H9 (cell line): ENCODE measurements around the gene USP14. TPM values are rescaled to one million over a fixed set of nuclear protein-coding genes. Genes with fewer than 3 reads are reported as not detected.

Source experiments
- DNase-seq: peaks from one replicate; pipeline ENCODE4 v3.0.0-alpha.2; 2017
- H2AFZ ChIP-seq: one replicate; pipeline ENCODE4 v1.6.1; 2013; ENCODE audit warnings: mild to moderate bottlenecking, low read length, control low read depth, moderate library complexity
- H2AK5ac ChIP-seq: 2 replicates; pipeline ENCODE4 v1.6.1; 2013; ENCODE audit warnings: low read length, control low read depth, mixed read lengths; ENCODE audit not compliant: insufficient read length
- H2BK120ac ChIP-seq: one replicate; pipeline ENCODE4 v1.6.1; 2013; ENCODE audit warnings: low read depth, mild to moderate bottlenecking, low read length, control low read depth, inconsistent platforms; ENCODE audit not compliant: poor library complexity, severe bottlenecking
- H2BK12ac ChIP-seq: 2 replicates; pipeline ENCODE4 v1.6.1; 2013; ENCODE audit warnings: low read length, control low read depth, mixed read lengths, low read depth; ENCODE audit not compliant: insufficient read length
- H2BK15ac ChIP-seq: 2 replicates; pipeline ENCODE4 v1.6.1; 2013; ENCODE audit warnings: low read depth, low read length, control low read depth
- H2BK20ac ChIP-seq: one replicate; pipeline ENCODE4 v1.6.1; 2013; ENCODE audit warnings: low read depth, mild to moderate bottlenecking, low read length, control low read depth, inconsistent platforms; ENCODE audit not compliant: poor library complexity, severe bottlenecking
- H2BK5ac ChIP-seq: 2 replicates; pipeline ENCODE4 v1.6.1; 2013; ENCODE audit warnings: low read length, control low read depth, mixed read lengths; ENCODE audit not compliant: insufficient read length
- H3K14ac ChIP-seq: 2 replicates; pipeline ENCODE4 v1.6.1; 2013; ENCODE audit warnings: low read length, control low read depth; ENCODE audit not compliant: insufficient read depth
- H3K18ac ChIP-seq: 2 replicates; pipeline ENCODE4 v1.6.1; 2013; ENCODE audit warnings: low read depth, mild to moderate bottlenecking, mixed read lengths, low read length, control low read depth; ENCODE audit not compliant: insufficient read length
- H3K23ac ChIP-seq: 2 replicates; pipeline ENCODE4 v1.6.1; 2013; ENCODE audit warnings: low read length, control low read depth, mixed read lengths, low read depth; ENCODE audit not compliant: insufficient read length
- H3K23me2 ChIP-seq: 2 replicates; pipeline ENCODE4 v1.6.1; 2013; ENCODE audit warnings: low read depth, mild to moderate bottlenecking, mixed read lengths, low read length, control low read depth; ENCODE audit not compliant: insufficient read length, poor library complexity, severe bottlenecking
- H3K27ac ChIP-seq: 2 replicates; pipeline ENCODE4 v1.5.1; 2013; ENCODE audit warnings: low read length, control low read depth, mixed read lengths, low read depth; ENCODE audit not compliant: insufficient read length
- H3K27me3 ChIP-seq: 2 replicates; pipeline ENCODE4 v1.6.1; 2013; ENCODE audit warnings: low read length, control low read depth, inconsistent platforms; ENCODE audit not compliant: insufficient read depth
- H3K4ac ChIP-seq: 2 replicates; pipeline ENCODE4 v1.6.1; 2013; ENCODE audit warnings: low read depth, mild to moderate bottlenecking, control low read depth, inconsistent platforms, low read length, moderate library complexity
- H3K4me1 ChIP-seq: 2 replicates; pipeline ENCODE4 v1.6.1; 2013; ENCODE audit warnings: low read length, control low read depth, inconsistent platforms; ENCODE audit not compliant: insufficient read depth
- H3K4me2 ChIP-seq: 2 replicates; pipeline ENCODE4 v1.6.1; 2013; ENCODE audit warnings: low read length, control low read depth, mixed read lengths; ENCODE audit not compliant: insufficient read length, insufficient read depth
- H3K56ac ChIP-seq: 2 replicates; pipeline ENCODE4 v1.6.1; 2013; ENCODE audit warnings: low read depth, mild to moderate bottlenecking, mixed read lengths, low read length, control low read depth; ENCODE audit not compliant: insufficient read length
- H3K79me1 ChIP-seq: 2 replicates; pipeline ENCODE4 v1.6.1; 2013; ENCODE audit warnings: low read depth, mild to moderate bottlenecking, moderate library complexity, low read length, control low read depth, inconsistent platforms; ENCODE audit not compliant: insufficient read depth, poor library complexity, severe bottlenecking
- H3K79me2 ChIP-seq: 2 replicates; pipeline ENCODE4 v1.6.1; 2013; ENCODE audit warnings: low read length, control low read depth, inconsistent platforms; ENCODE audit not compliant: insufficient read depth
- H3K9ac ChIP-seq: 2 replicates; pipeline ENCODE4 v1.6.1; 2013; ENCODE audit warnings: low read length, control low read depth, mixed read lengths; ENCODE audit not compliant: insufficient read length; ENCODE audit errors: extremely low read depth
- H3K9me3 ChIP-seq: one replicate; pipeline ENCODE4 v1.6.1; 2013; ENCODE audit warnings: low read depth, low read length, inconsistent platforms; ENCODE audit not compliant: control insufficient read depth
- H3T11ph ChIP-seq: one replicate; pipeline ENCODE4 v1.6.1; 2013; ENCODE audit warnings: mild to moderate bottlenecking, low read length, control low read depth, inconsistent platforms
- H4K20me1 ChIP-seq: one replicate; pipeline ENCODE4 v1.6.1; 2013; ENCODE audit not compliant: control insufficient read depth, insufficient read length, insufficient read depth
- H4K5ac ChIP-seq: 2 replicates; pipeline ENCODE4 v1.6.1; 2013; ENCODE audit warnings: low read depth, mild to moderate bottlenecking, mixed read lengths, low read length, control low read depth; ENCODE audit not compliant: insufficient read length
- H4K8ac ChIP-seq: replicated peaks from 2 replicates; pipeline ENCODE4 v1.6.1; 2013; ENCODE audit warnings: low read length, control low read depth, mixed read lengths, low read depth; ENCODE audit not compliant: insufficient read length
- H4K91ac ChIP-seq: 2 replicates; pipeline ENCODE4 v1.6.1; 2013; ENCODE audit warnings: low read depth, mild to moderate bottlenecking, moderate library complexity, mixed read lengths, low read length, control low read depth; ENCODE audit not compliant: insufficient read length
- H3K27ac Mint-ChIP-seq, 3 experiments: 2 replicates in 2 of 3; 3 replicates in 1 of 3; pipeline ENCODE4 v1.8.0; 2020 to 2021; ENCODE audit warnings: mixed read lengths in 3 of 3, mild to moderate bottlenecking in 1 of 3, moderate library complexity in 1 of 3
- H3K27me3 Mint-ChIP-seq: 2 replicates; pipeline ENCODE4 v1.8.0; 2021; ENCODE audit warnings: low read depth, mild to moderate bottlenecking, moderate library complexity, mixed read lengths
- H3K36me3 Mint-ChIP-seq, 3 experiments: 2 replicates in 2 of 3; 3 replicates in 1 of 3; pipeline ENCODE4 v1.8.0; 2020 to 2021; ENCODE audit warnings: low read depth in 3 of 3, mixed read lengths in 3 of 3; ENCODE audit not compliant: insufficient read depth in 1 of 3
- H3K4me1 Mint-ChIP-seq, 2 experiments: 2 replicates each; pipeline ENCODE4 v1.8.0; 2020; ENCODE audit warnings: mixed read lengths in 2 of 2
- H3K4me3 Mint-ChIP-seq, 2 experiments: 2 replicates in 1 of 2; 3 replicates in 1 of 2; pipeline ENCODE4 v1.8.0; 2020 to 2021; ENCODE audit warnings: mild to moderate bottlenecking in 2 of 2, mixed read lengths in 2 of 2, moderate library complexity in 1 of 2
- H3K9me3 Mint-ChIP-seq, 2 experiments: 2 replicates in 1 of 2; 3 replicates in 1 of 2; pipeline ENCODE4 v1.8.0; 2020; ENCODE audit warnings: mild to moderate bottlenecking in 2 of 2, mixed read lengths in 2 of 2, moderate library complexity in 1 of 2
- CTCF ChIP-seq: fragments of 200-600 bp; sonication (generic); conservative IDR thresholded peaks from 3 replicates; pipeline ENCODE4 v1.8.0; 2021; ENCODE audit warnings: antibody characterized with exemption, mild to moderate bottlenecking
- WGBS: extraction: QIAGEN DNeasy Blood & Tissue Kit; methylation state at CpG from one replicate; pipeline ENCODE4 v1.1.7; 2013; ENCODE audit warnings: missing lambda C conversion rate, low lambda C conversion rate, mixed read lengths; ENCODE audit not compliant: insufficient read length; ENCODE audit errors: extremely low coverage; 5-methylcytosine and 5-hydroxymethylcytosine counted together
- total RNA-seq: library from RNA; stranded (reverse); gene quantifications from 2 replicates; pipeline ENCODE4 v1.2.1, GENCODE V29; 2021

Gene USP14
- total RNA-seq, 1 experiment from 2014 or later: 92.1 TPM

DNA sequence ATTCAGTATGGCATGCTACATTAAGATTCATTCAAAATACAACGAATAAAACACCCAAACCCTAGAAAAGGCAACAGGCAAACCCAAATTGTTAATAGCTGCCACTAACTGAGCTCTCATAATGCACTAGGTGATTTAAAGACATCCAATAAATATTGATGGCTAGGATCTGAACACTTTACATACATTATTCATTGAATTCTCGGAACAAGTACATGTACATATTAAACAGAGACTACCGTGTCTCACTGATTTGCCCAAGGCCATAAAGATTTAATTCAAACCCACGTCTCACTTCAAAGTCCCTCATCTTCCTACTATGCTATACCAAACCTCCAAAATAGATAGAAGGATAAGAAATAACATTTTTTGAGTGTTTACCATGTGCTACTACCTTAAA lies 67.4 kb downstream of the USP14 start:
- Histone ChIP-seq H3K4ac (no peak overlapping the region), H4K20me1 (no peaks in the 10 kb centered on the region), H2BK15ac (no peak overlapping the region), H3K23ac (no peak overlapping the region), H3K4me1 (no peaks in the 10 kb centered on the region), H3K9ac (no peak overlapping the region), H3K23me2 (no peaks in the 10 kb centered on the region), H4K8ac (no peak overlapping the region), H3K27ac (no peak overlapping the region), H3K79me1 (no peaks in the 10 kb centered on the region), H4K91ac (no peak overlapping the region), H3K14ac (no peak overlapping the region), H4K5ac (no peak overlapping the region), H3T11ph (no peak overlapping the region), H2BK120ac (no peak overlapping the region), H3K56ac (no peak overlapping the region), H3K4me2 (no peak overlapping the region), H3K18ac (no peak overlapping the region), H2AK5ac (no peak overlapping the region), H2BK20ac (no peak overlapping the region), H3K9me3 (no peaks in the 10 kb centered on the region), H3K79me2 (no peaks in the 10 kb centered on the region), H2AFZ (no peak overlapping the region), H3K27me3 (no peaks in the 10 kb centered on the region), H2BK5ac (no peak overlapping the region), H2BK12ac (no peak overlapping the region)
- H3K27ac Mint-ChIP-seq: no peak overlapping the region; a peak in 1 of 7 replicates
- H3K36me3 Mint-ChIP-seq: peaks cover 32 to 70% (median 66%) of the 10 kb centered on the region in 3 experiments
- H3K27me3 Mint-ChIP-seq: no peaks in the 10 kb centered on the region
- H3K9me3 Mint-ChIP-seq: no peaks in the 10 kb centered on the region
- TF ChIP-seq CTCF: no peak
- H3K4me3 Mint-ChIP-seq: no peak overlapping the region
- no peak for DNase-seq
- no CpG with 5 or more reads among the region's 4 CpGs for WGBS
- H3K4me1 Mint-ChIP-seq: no peaks in the 10 kb centered on the region
